HepG2 (cell line): ENCODE data around the gene NEURL4. TPM values are rescaled to one million over a fixed set of nuclear protein-coding genes. Genes with fewer than 3 reads are reported as not detected.
A peak's percentile ranks its signal among the peaks of the same experiment; 100 is the strongest.

Experiments
- CAMTA2 ChIP-seq: sonication (generic); formaldehyde crosslinking; IDR thresholded peaks from 2 replicates; pipeline ENCODE4 v1.4.0; 2020; ENCODE audit warnings: mild to moderate bottlenecking, missing genetic modification reagents, borderline replicate concordance
- CREB3 ChIP-seq: sonication (generic); formaldehyde crosslinking; IDR thresholded peaks from 2 replicates; pipeline ENCODE4 v1.5.0; 2020; ENCODE audit warnings: missing genetic modification reagents
- ETV5 ChIP-seq: IDR thresholded peaks from 2 replicates; pipeline ENCODE4 v1.6.1; 2018; ENCODE audit warnings: missing biosample characterization, missing genetic modification reagents, inconsistent platforms, borderline replicate concordance
- FOXK1 ChIP-seq: sonication (generic); formaldehyde crosslinking; IDR thresholded peaks from 2 replicates; pipeline ENCODE4 v1.4.0; 2020; ENCODE audit warnings: low read depth, missing genetic modification reagents, borderline replicate concordance
- FOXM1 ChIP-seq: sonication (generic); formaldehyde crosslinking; IDR thresholded peaks from 2 replicates; pipeline ENCODE4 v1.5.0; 2020; ENCODE audit warnings: missing genetic modification reagents
- HOMEZ ChIP-seq: IDR thresholded peaks from 2 replicates; pipeline ENCODE4 v1.6.1; 2016; ENCODE audit warnings: low read depth
- KDM5B ChIP-seq: sonication (generic); formaldehyde crosslinking; IDR thresholded peaks from 2 replicates; pipeline ENCODE4 v1.4.0; 2020; ENCODE audit warnings: missing genetic modification reagents, mild to moderate bottlenecking, borderline replicate concordance
- ONECUT2 ChIP-seq: sonication (generic); formaldehyde crosslinking; IDR thresholded peaks from 2 replicates; pipeline ENCODE4 v1.4.0; 2020; ENCODE audit warnings: missing genetic modification reagents
- SIX4 ChIP-seq: sonication (generic); formaldehyde crosslinking; IDR thresholded peaks from 2 replicates; pipeline ENCODE4 v1.4.0; 2020; ENCODE audit warnings: missing genetic modification reagents
- SOX5 ChIP-seq: IDR thresholded peaks from 2 replicates; pipeline ENCODE4 v1.6.1; 2016; ENCODE audit warnings: borderline replicate concordance
- SRSF9 ChIP-seq: fragments of 200-400 bp; formaldehyde crosslinking; IDR thresholded peaks from 2 replicates; pipeline ENCODE4 v1.6.1; 2018; ENCODE audit warnings: borderline replicate concordance, mild to moderate bottlenecking, low read depth, low read length; ENCODE audit not compliant: insufficient read depth, poor library complexity, severe bottlenecking
- SRY ChIP-seq: sonication (generic); formaldehyde crosslinking; IDR thresholded peaks from 2 replicates; pipeline ENCODE4 v1.8.0; 2022; ENCODE audit warnings: mild to moderate bottlenecking, missing genetic modification reagents
- SYNCRIP ChIP-seq: fragments of 200-400 bp; formaldehyde crosslinking; IDR thresholded peaks from 2 replicates; pipeline ENCODE4 v1.6.1; 2018; ENCODE audit warnings: mild to moderate bottlenecking, low read depth, low read length; ENCODE audit not compliant: insufficient read depth
- THAP11 ChIP-seq: IDR thresholded peaks from 2 replicates; pipeline ENCODE4 v1.6.1; 2016; ENCODE audit warnings: missing biosample characterization, missing genetic modification reagents
- ZBTB25 ChIP-seq: IDR thresholded peaks from 2 replicates; pipeline ENCODE4 v1.6.1; 2018; ENCODE audit warnings: missing genetic modification reagents
- ZFP90 ChIP-seq: sonication (generic); formaldehyde crosslinking; IDR thresholded peaks from 2 replicates; pipeline ENCODE4 v1.8.0; 2022; ENCODE audit warnings: missing genetic modification reagents, mild to moderate bottlenecking, inconsistent platforms, borderline replicate concordance
- ZNF124 ChIP-seq: sonication (generic); formaldehyde crosslinking; IDR thresholded peaks from 2 replicates; pipeline ENCODE4 v1.4.0; 2020; ENCODE audit warnings: missing genetic modification reagents
- ZNF501 ChIP-seq: sonication (generic); formaldehyde crosslinking; IDR thresholded peaks from 2 replicates; pipeline ENCODE4 v1.5.1; 2020; ENCODE audit warnings: mild to moderate bottlenecking, moderate library complexity, missing genetic modification reagents
- ZNF503 ChIP-seq: sonication (generic); formaldehyde crosslinking; IDR thresholded peaks from 2 replicates; pipeline ENCODE4 v1.4.0; 2020; ENCODE audit warnings: missing genetic modification reagents
- ZNF550 ChIP-seq: sonication (generic); formaldehyde crosslinking; IDR thresholded peaks from 2 replicates; pipeline ENCODE4 v1.4.0; 2020; ENCODE audit warnings: mild to moderate bottlenecking, missing genetic modification reagents, borderline replicate concordance
- ZNF615 ChIP-seq: sonication (generic); formaldehyde crosslinking; IDR thresholded peaks from 2 replicates; pipeline ENCODE4 v1.5.0; 2020; ENCODE audit warnings: mild to moderate bottlenecking, missing genetic modification reagents, borderline replicate concordance
- ZNF720 ChIP-seq: sonication (generic); formaldehyde crosslinking; IDR thresholded peaks from 2 replicates; pipeline ENCODE4 v1.4.0; 2020; ENCODE audit warnings: missing genetic modification reagents
- polyA plus RNA-seq, 8 experiments: library from polyadenylated mRNA; depleted of rRNA in 3 of 8; stranded (reverse) in 7 of 8; unstranded in 1 of 8; fragments of >200 nt; fragmentation: Illumina TruSeq in 4 of 8; extraction: Trizol in 4 of 8; gene quantifications; 2 replicates each; pipeline versions ENCODE4 v1.2.1 to v1.2.3, GENCODE V29; 2011 to 2016; ENCODE audit warnings: low read depth in 4 of 8, missing spikeins in 1 of 8, mixed read lengths in 1 of 8; ENCODE audit not compliant: insufficient read depth in 1 of 8
- total RNA-seq, 5 experiments: library from RNA; depleted of rRNA; stranded (reverse); fragments of >200 nt; fragmentation: Illumina TruSeq; extraction: Trizol; gene quantifications; 2 replicates each; pipeline ENCODE4 v1.2.3, GENCODE V29; 2016; ENCODE audit warnings: low read depth in 1 of 5

NEURL4 gene
- total and polyA plus RNA-seq, 2 of the 13 experiments (the other 11 are each of a cell fraction or from before 2014, with no cell fraction given), result 14.8 to 15.7 TPM

- TF ChIP-seq HOMEZ (CRISPR knock-in tag), result no peak
- no peak for TF ChIP-seq FOXM1 (CRISPR knock-in tag)
- no peak; the same call in 1 of the 2 replicates for TF ChIP-seq CAMTA2 (CRISPR knock-in tag)
- peak; percentile 91 for TF ChIP-seq ETV5 (CRISPR knock-in tag)
- TF ChIP-seq CREB3 (CRISPR knock-in tag), result no peak
- no peak for TF ChIP-seq ZBTB25 (CRISPR knock-in tag)
- peak; percentile 79; the same call in 1 of the 2 replicates for TF ChIP-seq ZFP90 (CRISPR knock-in tag)
- TF ChIP-seq ZNF124, result no peak; the same call in 1 of the 2 replicates
- no peak for TF ChIP-seq ONECUT2
- TF ChIP-seq SRY (CRISPR knock-in tag), result 0 out of 2 replicates have a peak, but pooled peaks have one; percentile 11
- no peak for TF ChIP-seq SRSF9
- no peak for TF ChIP-seq SIX4 (CRISPR knock-in tag)
- no peak for TF ChIP-seq SYNCRIP
- TF ChIP-seq ZNF615 (CRISPR knock-in tag), result no peak
- TF ChIP-seq ZNF550 (CRISPR knock-in tag), result no peak
- TF ChIP-seq ZNF720 (CRISPR knock-in tag), result no peak
- peak; percentile 37; the same call in 1 of the 2 replicates for TF ChIP-seq KDM5B (CRISPR knock-in tag)
- TF ChIP-seq ZNF501 (CRISPR knock-in tag), result peak; percentile 51
- TF ChIP-seq ZNF503 (CRISPR knock-in tag), result peak; percentile 45; the same call in 1 of the 2 replicates
- TF ChIP-seq SOX5 (CRISPR knock-in tag), result no peak
- TF ChIP-seq FOXK1 (CRISPR knock-in tag), result peak; percentile 16; the same call in 1 of the 2 replicates
- peak; percentile 70 for TF ChIP-seq THAP11
These were observed 22.7 kb upstream of the NEURL4 start, which contains the start of gene KCTD11 (continued) for GRCh38 chr17:7351665-7352502.
